GM12892 (cell line): ENCODE results near the gene CCR3. TPM values are rescaled to one million over a fixed set of nuclear protein-coding genes. Genes with fewer than 3 reads are reported as not detected.
"Not testable (repeated sequence)": the region's sequence is repeated elsewhere in the genome, so short reads cannot be mapped to it uniquely, and the experiment has no call there.

Experiments
- DNase-seq: peaks from one replicate; pipeline ENCODE4 v3.0.0; 2011; ENCODE audit not compliant: insufficient read length
- FAIRE-seq: peaks from 2 replicates; lab custom pipeline; 2011; peaks lifted over from hg19 to GRCh38; lab: Jason Lieb, UNC
- POLR2A ChIP-seq: IDR thresholded peaks from 2 replicates; pipeline ENCODE4 v1.6.1; 2011; ENCODE audit warnings: low read depth, low read length, control low read depth
- POLR2AphosphoS5 ChIP-seq: IDR thresholded peaks from 2 replicates; pipeline ENCODE4 v1.6.1; 2011; ENCODE audit warnings: low read depth, low read length, control low read depth
- TAF1 ChIP-seq: IDR thresholded peaks from 2 replicates; pipeline ENCODE4 v1.6.1; 2011; ENCODE audit warnings: low read depth, mild to moderate bottlenecking, control low read depth, low read length, borderline replicate concordance
- polyA plus RNA-seq: library from polyadenylated mRNA; unstranded; fragments of >200 nt; gene quantifications from one replicate; pipeline ENCODE4 v1.2.1, GENCODE V29; 2012; ENCODE audit warnings: missing spikeins, inconsistent platforms; ENCODE audit not compliant: missing spikeins

Gene CCR3
- polyA plus RNA-seq = 0.66 TPM

DNA sequence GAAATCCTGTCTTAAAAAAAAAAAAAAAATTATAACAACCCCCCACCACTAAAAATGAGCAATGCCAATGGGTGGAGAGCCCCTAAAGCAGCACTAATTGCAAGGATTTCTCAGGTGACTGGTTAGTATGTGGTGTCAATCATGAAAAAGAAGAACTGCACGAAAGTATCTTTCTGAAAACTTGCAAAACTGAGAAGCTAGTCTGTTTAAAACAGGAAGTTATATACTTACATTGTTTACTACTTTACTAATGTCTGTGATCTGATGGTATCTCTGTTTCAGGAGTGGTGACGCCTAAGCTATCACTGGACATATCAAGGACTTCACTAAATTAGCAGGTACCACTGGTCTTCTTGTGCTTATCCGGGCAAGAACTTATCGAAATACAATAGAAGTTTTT is at the start of gene CCR3:
CCR3 (plus strand) TSS at position 341 of the 400 bp plus-strand sequence. CDS start 22,699 bp downstream, outside the sequence.
- peak; percentile 36 for FAIRE-seq
- DNase-seq = no peak
- TF ChIP-seq POLR2A = no peak
- TF ChIP-seq POLR2AphosphoS5 = no peak
- TF ChIP-seq TAF1 = no peak

DNA sequence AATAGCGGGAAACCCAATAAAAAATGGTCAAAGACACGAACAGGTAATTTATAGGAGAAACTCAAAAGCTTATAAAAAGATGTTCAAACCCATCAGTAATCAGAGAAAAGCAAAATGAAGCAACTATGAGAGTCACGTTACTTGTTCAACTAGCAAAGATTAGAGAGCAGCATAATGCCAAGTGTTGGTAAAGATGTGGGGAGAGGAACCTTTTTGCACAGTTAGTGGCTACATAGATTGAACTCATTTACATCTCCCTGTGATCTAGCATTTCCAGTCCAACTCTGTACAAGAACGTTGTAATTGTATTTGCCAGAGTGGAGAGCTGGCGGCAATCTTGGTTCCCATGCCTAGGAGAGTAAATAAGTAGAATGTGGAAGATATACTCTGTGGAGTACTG is 49.3 kb upstream of the CCR3 start:
- TF ChIP-seq TAF1 (no peak), POLR2A (no peak), POLR2AphosphoS5 (no peak)
- peak; percentile 67 for FAIRE-seq
- DNase-seq = no peak

DNA sequence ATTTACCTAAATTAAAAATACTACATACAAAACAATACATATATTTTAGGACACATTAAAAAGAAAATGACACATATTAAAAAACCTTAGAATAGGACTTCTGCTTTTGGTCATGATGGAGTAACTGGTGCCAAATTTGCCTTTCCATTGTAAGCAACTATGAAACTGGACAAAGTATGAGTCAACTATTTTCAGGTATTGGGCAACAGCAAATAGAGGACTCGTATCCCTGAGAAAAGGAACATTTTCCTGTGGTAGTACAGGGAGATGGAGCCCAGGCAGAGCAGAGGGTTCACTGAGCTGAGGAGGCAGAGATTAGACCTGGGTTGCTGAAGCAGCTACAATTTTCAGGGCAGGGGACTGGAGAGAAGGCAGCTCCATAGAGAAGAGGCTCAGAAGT is 48.8 kb upstream of the CCR3 start:
- FAIRE-seq = peak; percentile 50
- TF ChIP-seq TAF1 = no peak
- TF ChIP-seq POLR2AphosphoS5 = no peak
- TF ChIP-seq POLR2A = no peak
- DNase-seq = no peak

DNA sequence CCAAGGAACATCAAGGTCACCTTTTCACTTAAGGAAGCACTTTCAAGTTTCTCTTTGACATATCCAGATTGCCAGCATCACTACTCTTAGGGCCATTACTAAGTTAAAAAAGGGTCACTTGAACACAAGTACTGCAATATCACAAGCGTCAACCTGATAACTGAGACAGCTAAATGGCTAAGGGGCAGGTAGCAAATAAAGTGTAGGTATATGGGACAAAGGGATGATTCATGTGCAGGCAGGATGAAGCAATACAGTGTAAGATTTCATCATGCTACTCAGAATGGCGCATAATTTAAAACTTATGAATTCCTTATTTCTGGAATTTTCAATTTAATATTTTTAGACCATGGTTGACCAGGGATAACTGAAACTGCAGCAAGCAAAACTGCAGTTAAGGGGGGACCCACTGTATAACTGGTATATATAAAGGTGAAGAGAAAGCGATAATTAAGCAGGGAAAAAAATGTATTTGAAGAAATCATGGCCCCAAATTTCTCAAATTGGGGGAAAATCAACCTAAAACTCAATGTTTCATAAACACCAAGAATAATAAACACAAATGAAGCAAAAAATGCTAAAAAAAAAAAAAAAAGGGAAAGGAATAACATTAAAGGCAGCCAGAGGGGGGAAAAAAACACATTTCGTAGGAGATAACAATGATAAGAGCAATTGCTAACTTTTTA is 47.2 kb upstream of the CCR3 start:
- FAIRE-seq (no peak), DNase-seq (no peak)
- TF ChIP-seq POLR2AphosphoS5 (no peak), POLR2A (no peak), TAF1 (no peak)

DNA sequence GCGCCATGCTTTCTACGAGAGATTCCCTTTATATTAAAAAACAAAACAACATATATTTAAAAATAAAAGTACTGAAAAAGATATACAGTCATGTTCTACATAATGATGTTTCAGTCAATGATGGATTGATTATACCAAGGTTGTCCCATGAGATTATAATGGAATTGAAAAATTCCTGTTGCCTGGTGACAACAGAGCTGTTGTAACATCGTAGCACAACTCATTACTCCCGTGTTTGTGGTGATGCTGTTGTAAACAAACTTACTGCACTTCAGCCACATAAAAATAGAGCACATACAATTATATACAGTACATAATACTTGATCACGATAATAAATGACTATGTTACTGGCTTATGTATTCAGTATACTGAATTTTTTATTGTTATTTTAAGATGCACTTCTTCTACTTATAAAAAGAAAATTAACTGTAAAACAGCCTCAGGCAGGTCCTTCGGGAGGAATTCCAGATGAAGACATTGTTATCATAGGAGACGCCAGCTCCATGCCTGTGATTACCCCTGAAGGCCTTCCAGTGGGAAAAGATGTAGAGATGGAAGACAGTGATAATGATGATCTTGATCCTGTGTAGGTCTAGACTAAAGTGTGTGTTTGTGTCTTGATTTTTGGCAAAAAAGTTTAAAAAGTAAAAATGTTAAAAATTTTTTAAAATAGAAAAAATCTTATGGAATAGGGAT is 45.9 kb upstream of the CCR3 start:
- FAIRE-seq = no peak

DNA sequence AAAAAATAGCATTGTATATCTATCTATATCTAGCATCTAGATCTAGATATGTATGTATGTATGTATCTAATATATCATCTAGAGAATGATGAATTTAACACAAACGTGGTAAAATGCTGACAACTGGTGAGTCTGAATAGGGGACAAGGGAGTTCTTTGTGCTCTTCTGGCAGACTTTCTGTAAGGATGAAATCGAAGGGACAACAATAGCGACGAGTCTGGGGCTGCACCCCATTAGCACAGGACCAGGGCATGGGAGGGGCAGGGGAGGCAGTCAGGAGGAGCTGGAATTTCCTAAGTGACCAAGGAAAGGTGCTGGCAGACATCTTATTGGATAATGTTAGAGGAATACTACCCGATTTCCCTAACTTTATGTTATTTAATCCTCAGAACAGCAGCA is 42.0 kb upstream of the CCR3 start:
- TF ChIP-seq POLR2A (no peak), TAF1 (no peak), POLR2AphosphoS5 (no peak)
- DNase-seq (no peak), FAIRE-seq (no peak)

More for the DNA sequence above, 45.9 kb upstream of the CCR3 start:
- no peak for DNase-seq
- TF ChIP-seq TAF1 (no peak), POLR2A (no peak), POLR2AphosphoS5 (no peak)

DNA sequence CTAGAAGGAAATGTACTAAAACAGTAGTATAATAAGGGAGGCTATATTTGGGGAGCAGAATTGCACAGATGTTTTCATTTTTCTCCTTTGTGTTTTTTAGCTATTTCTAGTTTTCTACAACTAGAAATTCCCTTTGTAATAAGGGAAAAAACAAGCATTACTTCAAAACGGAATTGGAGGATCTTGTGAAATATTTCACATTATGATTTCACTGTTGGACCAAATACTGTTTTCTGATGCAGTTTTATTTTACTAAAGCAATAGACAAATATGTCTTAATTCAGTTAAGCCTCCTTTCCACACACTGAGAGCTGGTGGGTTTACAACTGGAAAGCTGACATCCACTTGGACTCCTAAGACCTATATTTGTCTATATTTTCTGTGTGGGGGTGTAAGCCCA is 41.5 kb upstream of the CCR3 start:
- FAIRE-seq (no peak), DNase-seq (no peak)
- TF ChIP-seq POLR2A (no peak), POLR2AphosphoS5 (no peak), TAF1 (no peak)

DNA sequence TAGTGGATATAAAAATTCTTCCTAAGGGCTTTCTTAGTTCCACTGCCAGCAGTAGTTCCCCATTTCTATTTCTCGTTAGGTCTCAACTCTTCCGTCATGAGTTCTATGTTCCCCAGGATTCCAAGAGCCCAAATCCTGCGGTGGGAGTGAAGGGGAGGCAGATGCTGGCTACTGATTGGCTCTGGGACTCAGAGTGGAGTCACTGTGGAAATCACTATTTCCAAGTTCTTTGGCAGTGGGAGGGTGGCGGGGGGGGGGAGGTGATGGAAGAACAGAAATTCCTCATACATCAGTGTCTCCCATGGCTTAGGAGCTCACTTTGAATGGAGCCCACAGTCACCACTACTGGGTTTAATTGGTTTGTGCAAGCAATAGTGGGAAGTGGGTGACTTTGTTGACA is 39.7 kb upstream of the CCR3 start:
- no peak for FAIRE-seq
- TF ChIP-seq TAF1 (no peak), POLR2AphosphoS5 (no peak), POLR2A (no peak)
- no peak for DNase-seq

DNA sequence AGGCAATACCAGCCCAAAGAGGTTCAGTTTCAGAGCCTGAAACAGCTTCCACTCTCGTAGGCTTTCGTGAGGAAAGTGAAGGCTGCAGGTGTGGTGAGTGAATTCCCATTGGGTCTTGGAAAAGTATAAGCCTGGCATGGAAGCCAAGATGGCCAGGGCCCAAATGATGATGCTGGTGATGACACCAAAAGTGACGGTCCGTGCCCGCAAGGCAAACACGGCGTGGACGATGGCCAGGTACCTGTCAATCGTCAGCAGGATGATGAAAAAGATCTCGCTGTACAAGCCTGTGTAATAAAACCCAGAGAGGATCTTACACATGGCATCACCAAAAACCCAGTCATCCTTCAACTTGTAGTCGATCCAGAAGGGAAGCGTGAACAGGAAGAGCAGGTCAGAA is 38.6 kb upstream of the CCR3 start:
- TF ChIP-seq POLR2AphosphoS5 (no peak), TAF1 (no peak), POLR2A (no peak)
- no peak for FAIRE-seq
- DNase-seq = no peak

DNA sequence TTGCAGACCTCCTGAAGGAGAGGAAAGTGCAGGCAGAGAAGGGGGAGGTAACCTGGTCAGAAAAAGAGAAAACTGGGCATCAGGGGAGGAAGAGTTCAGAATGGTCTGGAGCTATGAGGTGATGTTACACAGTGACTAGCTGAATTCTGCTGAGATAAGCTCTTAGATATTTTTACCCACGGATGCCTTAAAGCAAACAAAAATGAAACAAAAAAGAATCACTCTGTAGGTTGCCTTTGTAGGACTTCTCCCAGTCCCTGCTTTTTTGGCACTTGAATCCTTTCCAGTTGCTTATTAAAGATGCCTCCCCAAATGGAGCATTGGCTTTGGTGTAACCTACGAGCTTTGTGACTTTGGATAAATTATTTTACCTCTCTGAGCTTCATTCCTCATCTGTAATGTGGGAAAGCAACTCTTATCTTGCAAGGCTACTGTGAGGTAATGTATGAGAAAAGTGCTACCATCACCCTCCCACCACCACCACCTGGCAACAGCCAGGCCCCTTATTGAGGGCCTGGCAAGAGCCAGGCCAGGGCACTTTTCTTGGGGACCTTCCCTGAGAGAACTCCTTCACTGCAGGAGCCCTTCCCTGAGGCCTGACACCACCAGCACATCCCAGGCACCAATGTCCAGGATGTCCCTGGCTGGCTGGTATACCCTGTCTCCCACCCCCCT is 36.8 kb upstream of the CCR3 start:
- TF ChIP-seq POLR2AphosphoS5 = no peak
- TF ChIP-seq TAF1 = no peak
- no peak for TF ChIP-seq POLR2A
- no peak for FAIRE-seq
- no peak for DNase-seq

DNA sequence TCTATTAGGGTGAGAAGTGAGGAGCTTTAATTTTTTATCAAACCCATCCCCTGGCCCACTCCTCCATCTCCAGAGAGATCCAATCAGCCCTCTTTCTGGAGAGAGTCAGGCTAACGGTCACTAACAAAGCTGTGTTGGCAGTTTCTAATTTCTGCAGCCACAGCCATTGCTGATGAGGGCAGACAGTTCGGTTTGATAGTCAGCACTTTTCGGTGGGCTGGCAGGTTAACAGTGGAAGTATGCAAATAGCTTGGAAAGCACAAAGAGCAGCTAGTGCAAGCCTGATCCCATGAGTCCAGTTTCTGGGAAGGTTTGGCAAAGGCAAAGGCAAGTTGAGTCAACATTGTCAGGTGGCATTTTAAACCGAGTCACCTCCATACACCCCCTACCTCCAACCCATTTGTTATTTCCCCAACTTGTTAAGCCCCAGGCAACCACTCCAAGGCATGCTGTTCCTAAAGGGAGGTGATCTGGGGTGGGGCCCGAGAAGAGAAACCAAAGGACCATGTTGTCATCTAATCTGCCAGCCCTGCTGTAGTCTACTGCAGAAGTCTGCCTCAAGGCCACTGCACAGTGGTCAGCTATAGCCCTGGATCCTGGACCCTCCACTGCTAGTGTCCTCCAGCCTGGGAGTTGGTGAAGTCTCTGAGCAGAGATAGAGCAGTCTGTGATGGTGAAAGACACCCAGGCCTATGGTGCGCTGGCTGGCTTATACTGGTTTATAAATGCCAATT is 35.8 kb upstream of the CCR3 start:
- DNase-seq = no peak
- TF ChIP-seq POLR2AphosphoS5 = no peak
- TF ChIP-seq POLR2A = no peak
- no peak for TF ChIP-seq TAF1
- peak; percentile 27 for FAIRE-seq

DNA sequence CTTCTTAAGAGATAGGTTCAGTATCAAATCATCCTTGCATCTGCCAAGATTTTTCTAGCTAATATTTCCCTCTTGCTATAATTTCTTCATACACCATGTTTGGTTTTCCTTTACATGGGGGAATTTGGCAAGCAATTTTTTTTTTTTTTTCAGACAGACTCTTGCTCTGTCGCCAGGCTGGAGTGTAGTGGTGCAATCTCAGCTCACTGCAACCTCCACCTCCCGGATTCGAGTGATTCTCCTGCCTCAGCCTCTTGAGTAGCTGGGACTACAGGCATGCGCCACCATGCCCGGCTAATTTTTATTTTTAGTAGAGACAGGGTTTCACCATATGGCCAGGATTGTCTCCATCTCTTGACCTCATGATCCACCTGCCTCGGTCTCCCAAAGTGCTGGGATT is 34.7 kb upstream of the CCR3 start:
- FAIRE-seq, DNase-seq: not testable (repeated sequence)
